ENCODE results near the gene AUTS2. TPM values are rescaled to one million over a fixed set of nuclear protein-coding genes. Genes with fewer than 3 reads are reported as not detected.

AUTS2 gene
- total RNA-seq, 1 experiment from 2014 or later: 256 TPM

DNA sequence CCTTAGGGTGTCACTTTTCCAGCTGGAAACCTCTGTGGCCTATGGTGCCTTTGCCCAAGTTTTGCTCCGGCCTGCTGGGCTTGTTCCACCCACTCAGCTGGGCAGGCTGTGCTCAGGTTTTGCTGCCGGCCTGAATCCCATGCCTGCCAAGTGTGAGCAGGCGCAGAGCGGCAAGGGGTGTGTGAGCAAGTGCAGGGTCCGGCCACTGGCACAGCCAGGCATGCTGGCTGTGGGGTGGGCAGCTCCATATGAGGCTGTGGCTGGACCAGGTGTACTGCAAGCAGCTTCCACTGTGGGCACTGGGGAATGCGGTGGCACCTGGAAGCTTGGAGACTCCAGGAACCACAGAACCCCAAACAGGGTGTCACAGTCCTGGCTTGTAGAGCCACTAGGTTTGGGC, 92.1 kb downstream of the AUTS2 start:
- Histone ChIP-seq H3K9me3 (ENCODE audit: control insufficient read depth, low read depth, low read length) (no peaks in the 10 kb centered on the region), H3K56ac (ENCODE audit: insufficient read length, low read depth, low read length) (no peak overlapping the region), H2AK5ac (ENCODE audit: insufficient read length, low read length) (no peak overlapping the region), H4K5ac (ENCODE audit: insufficient read length, low read depth, low read length) (no peak overlapping the region), H3K79me2 (ENCODE audit: insufficient read depth, low read length) (no peaks in the 10 kb centered on the region; the same call in 1 of the 2 replicates), H2BK15ac (ENCODE audit: low read depth, low read length) (no peak overlapping the region), H3K4me1 (ENCODE audit: insufficient read depth, low read length) (no peaks in the 10 kb centered on the region), H3K4me2 (ENCODE audit: insufficient read depth, insufficient read length, low read length) (no peak overlapping the region), H2BK5ac (ENCODE audit: insufficient read length, low read length) (no peak overlapping the region), H3K4ac (ENCODE audit: low read depth, low read length) (no peak overlapping the region; the same call in 1 of the 2 replicates), H2BK120ac (ENCODE audit: low read depth, low read length, poor library complexity, severe bottlenecking) (no peak overlapping the region), H2BK12ac (ENCODE audit: insufficient read length, low read depth, low read length) (no peak overlapping the region), H2AFZ (ENCODE audit: low read length) (no peak overlapping the region), H3K9ac (ENCODE audit: extremely low read depth, insufficient read length, low read length) (no peak overlapping the region), H3K14ac (ENCODE audit: insufficient read depth, low read length) (no peak overlapping the region), H3T11ph (ENCODE audit: low read length) (no peak overlapping the region), H3K79me1 (ENCODE audit: insufficient read depth, low read depth, low read length, poor library complexity, severe bottlenecking) (no peaks in the 10 kb centered on the region), H2BK20ac (ENCODE audit: low read depth, low read length, poor library complexity, severe bottlenecking) (no peak overlapping the region), H4K8ac (replicated peaks; ENCODE audit: insufficient read length, low read depth, low read length) (no peak overlapping the region), H4K91ac (ENCODE audit: insufficient read length, low read depth, low read length) (no peak overlapping the region), H3K23ac (ENCODE audit: insufficient read length, low read depth, low read length) (no peak overlapping the region), H3K18ac (ENCODE audit: insufficient read length, low read depth, low read length) (no peak overlapping the region), H3K27me3 (ENCODE audit: insufficient read depth, low read length) (no peaks in the 10 kb centered on the region), H3K27ac (ENCODE audit: insufficient read length, low read depth, low read length) (no peak overlapping the region), H3K23me2 (ENCODE audit: insufficient read length, low read depth, low read length, poor library complexity, severe bottlenecking) (no peaks in the 10 kb centered on the region), H4K20me1 (ENCODE audit: control insufficient read depth, insufficient read depth, insufficient read length) (no peaks in the 10 kb centered on the region)
- Mint-ChIP-seq H3K9me3 (no peaks in the 10 kb centered on the region), H3K36me3 (ENCODE audit: insufficient read depth in 1 of 3, low read depth in 3 of 3) (no peaks in the 10 kb centered on the region), H3K4me3 (no peak overlapping the region), H3K4me1 (peaks cover 3 to 5% of the 10 kb centered on the region in 2 experiments; a peak in 3 of 4 replicates), H3K27me3 (ENCODE audit: low read depth) (no peaks in the 10 kb centered on the region; the same call in 1 of the 2 replicates), H3K27ac (no peak overlapping the region)
- no CpG with 5 or more reads among the region's 6 CpGs for WGBS (ENCODE audit: extremely low coverage, insufficient read length, low lambda C conversion rate)
- DNase-seq: no peak
- TF ChIP-seq, protein P1, sequence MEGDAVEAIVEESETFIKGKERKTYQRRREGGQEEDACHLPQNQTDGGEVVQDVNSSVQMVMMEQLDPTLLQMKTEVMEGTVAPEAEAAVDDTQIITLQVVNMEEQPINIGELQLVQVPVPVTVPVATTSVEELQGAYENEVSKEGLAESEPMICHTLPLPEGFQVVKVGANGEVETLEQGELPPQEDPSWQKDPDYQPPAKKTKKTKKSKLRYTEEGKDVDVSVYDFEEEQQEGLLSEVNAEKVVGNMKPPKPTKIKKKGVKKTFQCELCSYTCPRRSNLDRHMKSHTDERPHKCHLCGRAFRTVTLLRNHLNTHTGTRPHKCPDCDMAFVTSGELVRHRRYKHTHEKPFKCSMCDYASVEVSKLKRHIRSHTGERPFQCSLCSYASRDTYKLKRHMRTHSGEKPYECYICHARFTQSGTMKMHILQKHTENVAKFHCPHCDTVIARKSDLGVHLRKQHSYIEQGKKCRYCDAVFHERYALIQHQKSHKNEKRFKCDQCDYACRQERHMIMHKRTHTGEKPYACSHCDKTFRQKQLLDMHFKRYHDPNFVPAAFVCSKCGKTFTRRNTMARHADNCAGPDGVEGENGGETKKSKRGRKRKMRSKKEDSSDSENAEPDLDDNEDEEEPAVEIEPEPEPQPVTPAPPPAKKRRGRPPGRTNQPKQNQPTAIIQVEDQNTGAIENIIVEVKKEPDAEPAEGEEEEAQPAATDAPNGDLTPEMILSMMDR (conservative IDR thresholded peaks at IDR 0.05): no peak

Measured in H9 (cell line).